ENCODE data around the gene UXT. TPM values are rescaled to one million over a fixed set of nuclear protein-coding genes. Genes with fewer than 3 reads are reported as not detected.
A peak's percentile ranks its signal among the peaks of the same experiment; 100 is the strongest.

UXT gene
- total and polyA plus RNA-seq, 2 donors (not counting 3 experiments of a cell fraction or from before 2014, with no cell fraction given) = 91.2 to 153 TPM

DNA sequence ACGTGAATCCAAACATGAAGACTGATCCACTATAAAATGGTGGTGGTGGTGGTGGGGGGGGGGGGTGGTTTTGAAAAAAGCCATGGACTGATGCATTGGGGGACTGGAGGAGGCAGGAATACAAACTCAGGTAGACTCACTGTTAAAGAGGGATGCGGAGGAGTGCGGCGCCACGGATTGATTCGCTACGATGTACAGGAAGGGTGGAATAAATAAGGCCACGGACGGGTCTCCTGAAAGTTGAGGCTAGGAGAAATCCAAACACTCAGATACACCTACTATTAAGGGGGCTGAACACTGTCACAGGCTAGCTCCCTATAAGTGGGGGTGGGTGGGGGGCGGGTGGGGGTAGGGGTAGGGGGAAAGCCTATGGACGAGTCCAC is 9.2 kb downstream of the UXT start:
- intact Hi-C loops (cut with micrococcal nuclease) = loop anchor here (1.0 to 2.0 kb wide), 2 partner anchors 9 to 377 kb away; no protein-coding TSS in a partner anchor
- no peak for TF ChIP-seq MYC (IDR thresholded peaks at IDR 0.05; ENCODE audit: low read depth, low read length)
- TF ChIP-seq, protein P1, sequence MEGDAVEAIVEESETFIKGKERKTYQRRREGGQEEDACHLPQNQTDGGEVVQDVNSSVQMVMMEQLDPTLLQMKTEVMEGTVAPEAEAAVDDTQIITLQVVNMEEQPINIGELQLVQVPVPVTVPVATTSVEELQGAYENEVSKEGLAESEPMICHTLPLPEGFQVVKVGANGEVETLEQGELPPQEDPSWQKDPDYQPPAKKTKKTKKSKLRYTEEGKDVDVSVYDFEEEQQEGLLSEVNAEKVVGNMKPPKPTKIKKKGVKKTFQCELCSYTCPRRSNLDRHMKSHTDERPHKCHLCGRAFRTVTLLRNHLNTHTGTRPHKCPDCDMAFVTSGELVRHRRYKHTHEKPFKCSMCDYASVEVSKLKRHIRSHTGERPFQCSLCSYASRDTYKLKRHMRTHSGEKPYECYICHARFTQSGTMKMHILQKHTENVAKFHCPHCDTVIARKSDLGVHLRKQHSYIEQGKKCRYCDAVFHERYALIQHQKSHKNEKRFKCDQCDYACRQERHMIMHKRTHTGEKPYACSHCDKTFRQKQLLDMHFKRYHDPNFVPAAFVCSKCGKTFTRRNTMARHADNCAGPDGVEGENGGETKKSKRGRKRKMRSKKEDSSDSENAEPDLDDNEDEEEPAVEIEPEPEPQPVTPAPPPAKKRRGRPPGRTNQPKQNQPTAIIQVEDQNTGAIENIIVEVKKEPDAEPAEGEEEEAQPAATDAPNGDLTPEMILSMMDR (IDR thresholded peaks at IDR 0.05; ENCODE audit: extremely low read depth in 1 of 2, insufficient read depth in 1 of 2, low read depth in 1 of 2, low read length in 2 of 2) = no peak
- ChIA-PET CTCF (interaction anchor here (1.0 kb wide), 1 partner anchor 68 kb away, joined by 3 read pairs; the partner anchor contains the start of gene TIMP1), POLR2A (no interaction called here)
- Histone ChIP-seq H3K27me3 (ENCODE audit: control insufficient read depth in 2 of 2, insufficient read depth in 2 of 2, low read length in 2 of 2) (no peaks in the 10 kb centered on the region), H3K9ac (replicated peaks; ENCODE audit: extremely low read depth, insufficient read depth, low read length) (peak overlapping the region; percentile 52), H3K27ac (ENCODE audit: insufficient read depth, low read depth, low read length) (peak overlapping the region; percentile 21), H2AFZ (ENCODE audit: low read depth, low read length) (no peak overlapping the region), H3K36me3 (ENCODE audit: control insufficient read depth in 2 of 2, extremely low read depth in 1 of 2, insufficient read depth in 2 of 2, low read length in 2 of 2) (peaks cover 2 to 3% of the 10 kb centered on the region in 2 experiments), H4K20me1 (replicated peaks; ENCODE audit: control insufficient read depth, extremely low read depth, insufficient read depth, low read length) (no peaks in the 10 kb centered on the region), H3K9me3 (replicated peaks; ENCODE audit: control insufficient read depth, insufficient read depth, low read length) (no peaks in the 10 kb centered on the region), H3K4me1 (ENCODE audit: control insufficient read depth, extremely low read depth, insufficient read depth, low read length) (peaks cover 14% of the 10 kb centered on the region), H3K4me3 (replicated peaks in 1 of 3; ENCODE audit: insufficient read depth in 1 of 3, low read depth in 1 of 3, low read length in 3 of 3) (peak overlapping the region in 2 of 3 experiments; percentile 56 to 88), H3K79me2 (ENCODE audit: control insufficient read depth, insufficient read depth, low read length) (peaks cover 10% of the 10 kb centered on the region), H3K4me2 (ENCODE audit: insufficient read depth, low read length) (peak overlapping the region; percentile 66), H3K9me1 (replicated peaks; ENCODE audit: control insufficient read depth, extremely low read depth, insufficient read depth, low read length) (no peaks in the 10 kb centered on the region)
- DNase-seq (ENCODE audit: low read depth, low spot score) (no peak), FAIRE-seq (peak; percentile 49)
- BruUV-seq (replicated peaks) = no TSS peak
- dilution Hi-C loops (cut with MboI; ENCODE audit: extremely low pct_ligation_motif_present, low sequenced_read_pairs) = no loop called here

DNA sequence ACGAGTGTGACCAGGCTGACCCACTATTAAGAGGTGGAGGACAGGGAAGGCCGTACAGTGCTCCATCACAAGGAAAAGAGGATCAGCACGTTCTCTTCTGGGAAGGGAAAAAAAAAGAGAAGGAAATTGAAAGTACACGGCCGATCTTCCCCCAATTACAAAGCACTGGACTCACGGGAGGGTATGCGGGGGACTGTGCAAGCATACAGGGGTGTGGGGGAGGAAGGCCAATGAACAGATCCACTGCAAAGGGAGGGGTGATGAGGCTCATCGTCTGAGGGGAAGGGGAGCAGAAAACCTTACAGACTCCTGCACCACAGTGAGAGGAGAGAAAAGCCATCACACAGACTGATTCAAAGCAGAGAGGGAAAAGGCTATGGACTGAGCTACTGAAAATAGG is 9.7 kb downstream of the UXT start:
- BruUV-seq (replicated peaks) = TSS peak; percentile 35
- H3K9me1 ChIP-seq (replicated peaks; ENCODE audit: control insufficient read depth, extremely low read depth, insufficient read depth, low read length) = no peaks in the 10 kb centered on the region
- H3K27ac ChIP-seq (ENCODE audit: insufficient read depth, low read depth, low read length) = no peak overlapping the region
- no peaks in the 10 kb centered on the region for H4K20me1 ChIP-seq (replicated peaks; ENCODE audit: control insufficient read depth, extremely low read depth, insufficient read depth, low read length)
- peak overlapping the region; percentile 66 for H3K4me2 ChIP-seq (ENCODE audit: insufficient read depth, low read length)
- dilution Hi-C loops (cut with MboI; ENCODE audit: extremely low pct_ligation_motif_present, low sequenced_read_pairs) = no loop called here
- H3K9ac ChIP-seq (replicated peaks; ENCODE audit: extremely low read depth, insufficient read depth, low read length) = peak overlapping the region; percentile 19
- H3K4me1 ChIP-seq (ENCODE audit: control insufficient read depth, extremely low read depth, insufficient read depth, low read length) = peaks cover 14% of the 10 kb centered on the region
- no peaks in the 10 kb centered on the region for H3K9me3 ChIP-seq (replicated peaks; ENCODE audit: control insufficient read depth, insufficient read depth, low read length)
- ChIA-PET POLR2A (no interaction called here), CTCF (no interaction called here)
- FAIRE-seq = no peak
- no peak for DNase-seq (ENCODE audit: low read depth, low spot score)
- H3K36me3 ChIP-seq (ENCODE audit: control insufficient read depth in 2 of 2, extremely low read depth in 1 of 2, insufficient read depth in 2 of 2, low read length in 2 of 2) = peaks cover 2 to 3% of the 10 kb centered on the region in 2 experiments
- H3K4me3 ChIP-seq (replicated peaks in 1 of 3; ENCODE audit: insufficient read depth in 1 of 3, low read depth in 1 of 3, low read length in 3 of 3) = peak overlapping the region in 2 of 3 experiments; percentile 56 to 88
- intact Hi-C loops (cut with micrococcal nuclease) = no loop called here
- TF ChIP-seq POLR2A (IDR thresholded peaks at IDR 0.05; ENCODE audit: low read depth, low read length) = no peak
- TF ChIP-seq EZH2 (IDR thresholded peaks at IDR 0.05; ENCODE audit: borderline replicate concordance, low read depth, low read length, severe bottlenecking) = no peak
- TF ChIP-seq JUN (IDR thresholded peaks at IDR 0.05; ENCODE audit: borderline replicate concordance, insufficient read depth, insufficient read length, low read depth) = no peak
- TF ChIP-seq MYC (IDR thresholded peaks at IDR 0.05; ENCODE audit: low read depth, low read length) = no peak
- no peak for TF ChIP-seq FOS (IDR thresholded peaks at IDR 0.05; ENCODE audit: borderline replicate concordance, insufficient read depth, low read length)
- TF ChIP-seq POLR2AphosphoS5 (IDR thresholded peaks at IDR 0.05; ENCODE audit: insufficient read depth, low read depth, low read length) = no peak
- TF ChIP-seq GATA2 (IDR thresholded peaks at IDR 0.05; ENCODE audit: insufficient read depth, insufficient read length, low read depth, low read length) = no peak
- TF ChIP-seq, protein P1 (IDR thresholded peaks at IDR 0.05; ENCODE audit: extremely low read depth in 1 of 2, insufficient read depth in 1 of 2, low read depth in 1 of 2, low read length in 2 of 2) = no peak
- TF ChIP-seq, protein P2, sequence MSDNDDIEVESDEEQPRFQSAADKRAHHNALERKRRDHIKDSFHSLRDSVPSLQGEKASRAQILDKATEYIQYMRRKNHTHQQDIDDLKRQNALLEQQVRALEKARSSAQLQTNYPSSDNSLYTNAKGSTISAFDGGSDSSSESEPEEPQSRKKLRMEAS (IDR thresholded peaks at IDR 0.05; ENCODE audit: insufficient read depth, insufficient read length) = no peak
- H3K79me2 ChIP-seq (ENCODE audit: control insufficient read depth, insufficient read depth, low read length) = peaks cover 10% of the 10 kb centered on the region
- no peak overlapping the region for H2AFZ ChIP-seq (ENCODE audit: low read depth, low read length)
- H3K27me3 ChIP-seq (ENCODE audit: control insufficient read depth in 2 of 2, insufficient read depth in 2 of 2, low read length in 2 of 2) = no peaks in the 10 kb centered on the region

Data from endothelial cell of umbilical vein (primary cell).